Measurements from ENCODE around the gene STIM2.

DNA sequence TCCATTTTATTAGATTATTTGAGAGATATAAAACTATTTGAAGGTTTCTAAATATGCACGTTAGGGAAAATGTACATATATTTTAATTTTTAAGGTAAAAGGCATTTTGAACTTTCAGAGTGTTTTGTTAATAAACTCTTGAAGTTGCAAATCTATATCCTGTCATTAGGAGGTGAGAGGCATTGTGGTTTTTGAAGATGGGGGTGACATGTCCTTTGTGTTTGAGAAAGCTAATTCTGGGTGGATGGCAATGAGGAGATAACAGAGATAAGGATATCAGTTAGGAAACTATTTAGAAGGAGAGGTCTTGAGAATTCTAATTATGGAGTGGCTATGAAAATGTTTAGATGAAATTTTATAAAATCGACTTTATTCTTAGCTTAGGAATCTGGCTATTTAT, 6.1 kb downstream of the STIM2 start:
- TF ChIP-seq, protein P1, sequence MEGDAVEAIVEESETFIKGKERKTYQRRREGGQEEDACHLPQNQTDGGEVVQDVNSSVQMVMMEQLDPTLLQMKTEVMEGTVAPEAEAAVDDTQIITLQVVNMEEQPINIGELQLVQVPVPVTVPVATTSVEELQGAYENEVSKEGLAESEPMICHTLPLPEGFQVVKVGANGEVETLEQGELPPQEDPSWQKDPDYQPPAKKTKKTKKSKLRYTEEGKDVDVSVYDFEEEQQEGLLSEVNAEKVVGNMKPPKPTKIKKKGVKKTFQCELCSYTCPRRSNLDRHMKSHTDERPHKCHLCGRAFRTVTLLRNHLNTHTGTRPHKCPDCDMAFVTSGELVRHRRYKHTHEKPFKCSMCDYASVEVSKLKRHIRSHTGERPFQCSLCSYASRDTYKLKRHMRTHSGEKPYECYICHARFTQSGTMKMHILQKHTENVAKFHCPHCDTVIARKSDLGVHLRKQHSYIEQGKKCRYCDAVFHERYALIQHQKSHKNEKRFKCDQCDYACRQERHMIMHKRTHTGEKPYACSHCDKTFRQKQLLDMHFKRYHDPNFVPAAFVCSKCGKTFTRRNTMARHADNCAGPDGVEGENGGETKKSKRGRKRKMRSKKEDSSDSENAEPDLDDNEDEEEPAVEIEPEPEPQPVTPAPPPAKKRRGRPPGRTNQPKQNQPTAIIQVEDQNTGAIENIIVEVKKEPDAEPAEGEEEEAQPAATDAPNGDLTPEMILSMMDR (IDR thresholded peaks at IDR 0.05 in 8 of 11, conservative IDR thresholded peaks at IDR 0.05 in 3 of 11): no peak
- no peak for TF ChIP-seq POLR2AphosphoS5 (IDR thresholded peaks at IDR 0.05)
- TF ChIP-seq POLR2A (IDR thresholded peaks at IDR 0.05): no peak

All from spleen (tissue), 7 donors.